HFFc6 (cell line): ENCODE measurements around the gene KDM2A. TPM values are rescaled to one million over a fixed set of nuclear protein-coding genes. Genes with fewer than 3 reads are reported as not detected.
A peak's percentile ranks its signal among the peaks of the same experiment; 100 is the strongest.
"Not testable (repeated sequence)": the region's sequence is repeated elsewhere in the genome, so short reads cannot be mapped to it uniquely, and the experiment has no call there.

Source experiments
- DNase-seq: peaks from one replicate; pipeline ENCODE4 v3.0.0-alpha.2; 2018
- H3K27ac Mint-ChIP-seq: 2 replicates; pipeline ENCODE4 v1.8.0; 2020; ENCODE audit warnings: mild to moderate bottlenecking, mixed read lengths
- H3K27me3 Mint-ChIP-seq: 2 replicates; pipeline ENCODE4 v1.8.0; 2021; ENCODE audit warnings: mild to moderate bottlenecking, moderate library complexity, mixed read lengths; ENCODE audit not compliant: insufficient read depth
- H3K36me3 Mint-ChIP-seq: 2 replicates; pipeline ENCODE4 v1.8.0; 2021; ENCODE audit warnings: low read depth, mixed read lengths
- H3K4me1 Mint-ChIP-seq: 2 replicates; pipeline ENCODE4 v1.8.0; 2020; ENCODE audit warnings: low read depth, mixed read lengths
- H3K4me3 Mint-ChIP-seq: 2 replicates; pipeline ENCODE4 v1.8.0; 2020; ENCODE audit warnings: mild to moderate bottlenecking, moderate library complexity, mixed read lengths
- H3K9me3 Mint-ChIP-seq: 2 replicates; pipeline ENCODE4 v1.8.0; 2020; ENCODE audit warnings: mild to moderate bottlenecking, mixed read lengths
- total RNA-seq, 6 experiments: library from RNA; stranded (reverse); fragmentation: NEBNext Ultra II Directional; extraction: Animal tissue kit (Norgen Biotek cat#: 25700); gene quantifications; 2 replicates in 1 of 6; 3 replicates in 5 of 6; pipeline ENCODE4 v1.2.3, GENCODE V29; 2021
- TF ChIP-seq, protein P1 (sequence below): fragments of 200-600 bp; sonication (generic); IDR thresholded peaks from 2 replicates; pipeline ENCODE4 v1.5.0; 2021; ENCODE audit warnings: antibody characterized with exemption, mild to moderate bottlenecking

Gene KDM2A
- total RNA-seq, 6 experiments from 2014 or later = 46.1 to 55.0 (median 49.7) TPM

DNA sequence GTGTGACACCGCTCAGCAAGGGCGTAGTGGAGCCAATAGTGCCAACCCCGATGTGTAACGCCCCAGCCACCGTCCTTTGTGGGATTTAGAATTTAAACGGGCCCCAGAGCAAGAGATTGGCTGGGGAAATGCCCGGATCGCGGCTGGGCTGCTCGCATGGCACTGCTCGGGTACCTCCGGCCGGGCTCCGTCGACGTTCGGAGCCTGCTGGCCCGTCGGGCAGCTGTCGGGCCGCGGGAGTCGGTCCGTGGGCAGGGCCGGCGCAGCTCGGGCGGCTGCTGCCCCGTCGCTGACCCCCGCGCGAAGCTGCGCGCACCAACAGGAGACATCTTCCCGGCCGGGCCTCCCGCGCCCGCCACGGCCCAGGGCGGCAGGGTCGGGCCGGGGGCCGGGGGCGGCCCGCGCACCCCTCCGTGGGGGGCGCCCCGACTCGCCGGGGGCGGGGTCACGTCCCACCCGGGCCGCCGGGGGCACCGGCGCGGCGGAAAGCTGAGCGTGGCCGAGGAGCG is 1.3 kb upstream of the KDM2A start:
- Mint-ChIP-seq H3K4me1 (peaks cover 13% of the 10 kb centered on the region), H3K36me3 (peaks cover 16% of the 10 kb centered on the region), H3K9me3 (no peaks in the 10 kb centered on the region), H3K27me3 (no peaks in the 10 kb centered on the region; the same call in 1 of the 2 replicates), H3K4me3 (peak overlapping the region; percentile 42; the same call in 1 of the 2 replicates), H3K27ac (peak overlapping the region; percentile 74)
- no peak for DNase-seq
- TF ChIP-seq, protein P1, sequence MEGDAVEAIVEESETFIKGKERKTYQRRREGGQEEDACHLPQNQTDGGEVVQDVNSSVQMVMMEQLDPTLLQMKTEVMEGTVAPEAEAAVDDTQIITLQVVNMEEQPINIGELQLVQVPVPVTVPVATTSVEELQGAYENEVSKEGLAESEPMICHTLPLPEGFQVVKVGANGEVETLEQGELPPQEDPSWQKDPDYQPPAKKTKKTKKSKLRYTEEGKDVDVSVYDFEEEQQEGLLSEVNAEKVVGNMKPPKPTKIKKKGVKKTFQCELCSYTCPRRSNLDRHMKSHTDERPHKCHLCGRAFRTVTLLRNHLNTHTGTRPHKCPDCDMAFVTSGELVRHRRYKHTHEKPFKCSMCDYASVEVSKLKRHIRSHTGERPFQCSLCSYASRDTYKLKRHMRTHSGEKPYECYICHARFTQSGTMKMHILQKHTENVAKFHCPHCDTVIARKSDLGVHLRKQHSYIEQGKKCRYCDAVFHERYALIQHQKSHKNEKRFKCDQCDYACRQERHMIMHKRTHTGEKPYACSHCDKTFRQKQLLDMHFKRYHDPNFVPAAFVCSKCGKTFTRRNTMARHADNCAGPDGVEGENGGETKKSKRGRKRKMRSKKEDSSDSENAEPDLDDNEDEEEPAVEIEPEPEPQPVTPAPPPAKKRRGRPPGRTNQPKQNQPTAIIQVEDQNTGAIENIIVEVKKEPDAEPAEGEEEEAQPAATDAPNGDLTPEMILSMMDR = no peak

DNA sequence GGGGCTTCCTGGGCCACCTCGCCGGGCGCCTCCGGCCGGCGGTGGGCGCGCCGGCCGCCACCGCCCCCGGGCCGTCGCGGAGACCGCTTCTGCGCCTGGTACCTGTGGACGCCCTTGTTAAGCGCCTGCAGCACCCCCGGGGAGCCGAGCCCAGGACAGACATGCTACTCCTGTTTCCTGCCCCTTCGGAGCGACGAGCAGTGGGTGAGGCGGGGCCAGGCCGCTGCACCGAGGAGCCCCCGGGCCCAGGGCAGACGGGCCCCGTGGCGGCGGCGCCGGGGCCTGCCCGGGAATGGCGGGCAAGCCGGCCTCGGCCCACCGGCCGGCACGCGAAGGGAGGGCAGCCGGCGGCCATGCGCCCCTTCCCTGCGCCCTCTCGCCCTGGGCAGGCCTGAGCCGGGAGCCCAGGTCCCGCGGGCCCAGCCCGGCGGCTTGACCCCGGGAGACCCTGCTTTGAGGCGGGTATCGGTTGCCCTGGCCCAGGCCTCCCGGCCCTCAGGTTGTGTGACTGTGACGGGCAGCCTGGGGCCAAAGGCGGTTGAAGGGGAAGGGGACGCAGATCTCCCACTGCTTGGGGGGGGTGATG is 789 bp upstream of the KDM2A start:
- no peaks in the 10 kb centered on the region; the same call in 1 of the 2 replicates for H3K27me3 Mint-ChIP-seq
- TF ChIP-seq, protein P1 = no peak
- no peak for DNase-seq
- H3K27ac Mint-ChIP-seq = peak overlapping the region; percentile 40
- no peak overlapping the region for H3K4me3 Mint-ChIP-seq
- H3K9me3 Mint-ChIP-seq = no peaks in the 10 kb centered on the region
- H3K36me3 Mint-ChIP-seq = peaks cover 19% of the 10 kb centered on the region
- H3K4me1 Mint-ChIP-seq = peaks cover 18% of the 10 kb centered on the region

DNA sequence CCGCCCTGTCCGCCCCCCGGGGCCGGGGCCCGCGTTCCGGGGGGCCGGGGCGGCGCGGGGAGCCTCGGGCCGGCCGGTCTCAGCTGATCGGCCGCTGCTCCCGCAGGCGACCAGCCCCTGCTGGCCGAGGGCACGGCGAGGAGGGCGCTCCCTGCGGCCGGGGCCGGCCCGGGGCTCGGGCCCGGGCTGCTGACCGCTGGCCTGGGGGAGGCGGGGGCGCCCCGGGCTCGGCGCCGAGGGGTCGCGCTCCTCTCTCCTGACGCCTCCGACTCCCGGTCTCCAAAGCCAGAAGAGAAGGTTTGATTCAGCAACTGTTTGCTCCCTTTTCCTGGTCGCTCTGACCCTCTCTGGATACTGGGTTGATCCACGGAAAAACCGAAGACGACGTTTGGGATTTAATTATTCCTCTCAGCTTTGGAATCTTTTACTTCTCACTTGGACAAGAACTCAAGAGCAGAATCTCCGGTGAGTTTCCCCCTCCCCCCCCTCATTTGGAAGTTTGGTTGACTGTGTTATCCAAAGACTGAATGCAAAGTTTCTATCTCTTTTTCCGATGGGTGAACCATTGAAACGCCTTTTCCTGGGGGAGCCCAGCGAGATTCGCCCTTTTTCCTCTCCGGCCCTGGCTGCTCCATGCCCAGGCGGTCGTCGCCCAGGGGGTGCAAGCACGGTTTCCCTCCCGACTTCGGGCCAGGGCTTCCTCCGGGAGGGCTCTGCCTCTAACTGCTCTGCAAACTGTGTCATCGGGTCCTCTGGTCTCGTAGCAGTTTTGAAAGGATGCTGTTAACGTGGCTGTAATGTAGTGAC is 725 bp downstream of the KDM2A start:
- H3K27me3 Mint-ChIP-seq = no peaks in the 10 kb centered on the region; the same call in 1 of the 2 replicates
- H3K27ac Mint-ChIP-seq = peak overlapping the region; percentile 94
- H3K9me3 Mint-ChIP-seq = no peaks in the 10 kb centered on the region
- no peak for DNase-seq
- H3K4me3 Mint-ChIP-seq = peak overlapping the region; percentile 98
- peaks cover 22% of the 10 kb centered on the region for H3K4me1 Mint-ChIP-seq
- TF ChIP-seq, protein P1 = no peak
- peaks cover 22% of the 10 kb centered on the region for H3K36me3 Mint-ChIP-seq

DNA sequence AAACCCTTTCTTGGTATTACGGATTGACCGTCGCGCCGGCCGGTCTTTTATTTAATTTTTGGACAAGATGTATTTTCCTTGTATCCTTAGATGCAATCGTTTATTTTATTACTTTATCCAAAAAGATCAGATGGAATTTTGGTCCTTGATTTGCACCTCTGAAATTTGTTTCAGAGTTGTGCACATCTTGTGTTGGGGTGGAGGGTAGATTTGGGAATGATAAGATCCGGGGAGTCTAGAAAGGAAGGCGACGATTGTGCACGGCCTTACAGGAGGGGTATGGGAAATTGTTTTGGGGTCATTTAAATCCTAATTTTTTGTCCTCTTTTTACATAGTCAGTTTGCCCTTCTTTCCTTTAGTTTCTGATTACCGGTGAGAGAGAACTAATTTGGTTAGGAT is 1.4 kb downstream of the KDM2A start:
- Mint-ChIP-seq H3K27me3 (no peaks in the 10 kb centered on the region; the same call in 1 of the 2 replicates), H3K4me1 (peaks cover 22% of the 10 kb centered on the region), H3K4me3 (peak overlapping the region; percentile 98), H3K27ac (peak overlapping the region; percentile 94), H3K36me3 (peaks cover 22% of the 10 kb centered on the region), H3K9me3 (no peaks in the 10 kb centered on the region)
- TF ChIP-seq, protein P1 = no peak
- no peak for DNase-seq

DNA sequence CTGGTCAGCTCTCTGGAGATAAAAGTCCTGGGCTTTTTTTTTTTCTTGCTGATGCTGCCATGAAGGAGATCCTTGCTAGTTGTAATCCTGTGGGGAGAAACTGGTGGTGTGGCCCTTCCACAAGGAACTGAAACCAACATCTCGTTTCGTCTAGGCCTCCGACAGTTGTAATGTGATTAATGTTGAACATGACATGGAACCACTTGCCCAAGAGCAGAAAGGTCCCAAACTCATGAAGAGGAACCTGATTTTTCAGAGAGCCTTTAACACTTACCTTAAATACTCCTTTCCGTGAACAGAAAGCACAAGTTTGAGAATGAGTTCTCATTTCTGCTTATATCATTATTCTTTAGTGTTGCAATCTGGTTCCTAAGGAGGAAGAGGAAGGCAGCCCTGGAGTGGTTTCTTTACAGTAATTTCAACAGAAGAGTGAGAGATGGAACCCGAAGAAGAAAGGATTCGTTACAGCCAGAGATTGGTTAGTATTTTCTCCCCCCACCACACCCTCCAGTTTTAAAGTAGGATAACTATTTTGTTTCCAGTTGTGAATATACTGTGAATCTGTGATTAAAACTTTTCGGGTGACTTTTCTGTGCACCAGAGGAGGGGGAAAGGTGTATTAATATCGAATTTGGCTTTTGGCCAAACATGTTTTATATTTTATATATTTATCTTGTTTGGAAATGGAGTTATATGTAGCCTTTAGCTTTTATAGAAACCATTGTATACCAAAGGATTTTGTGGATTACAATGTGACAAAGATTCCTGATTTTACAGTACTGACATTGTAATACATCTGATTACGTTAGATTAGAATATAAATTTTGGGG is 2.0 kb downstream of the KDM2A start:
- TF ChIP-seq, protein P1 = no peak
- DNase-seq = peak; percentile 10
- Mint-ChIP-seq H3K27ac (peak overlapping the region; percentile 94), H3K36me3 (peaks cover 22% of the 10 kb centered on the region), H3K4me1 (peaks cover 22% of the 10 kb centered on the region), H3K9me3 (no peaks in the 10 kb centered on the region), H3K27me3 (no peaks in the 10 kb centered on the region; the same call in 1 of the 2 replicates), H3K4me3 (peak overlapping the region; percentile 98)

DNA sequence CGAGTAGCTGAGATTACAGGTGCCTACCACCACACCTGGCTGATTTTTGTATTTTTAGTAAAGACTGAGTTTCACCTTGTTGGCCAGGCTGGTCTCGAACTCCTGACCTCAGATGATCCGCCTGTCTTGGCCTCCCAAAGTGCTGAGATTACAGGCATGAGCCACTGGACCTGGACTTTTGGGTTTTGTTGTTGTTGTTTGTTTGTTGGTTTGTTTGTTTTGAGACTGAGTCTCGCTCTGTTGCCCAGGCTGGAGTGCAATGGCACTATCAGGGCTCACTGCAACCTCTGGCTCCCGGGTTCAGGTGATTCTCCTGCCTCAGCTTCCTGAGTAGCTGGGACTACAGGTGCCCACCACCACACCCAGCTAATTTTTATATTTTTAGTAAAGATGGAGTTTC is 4.7 kb downstream of the KDM2A start:
- H3K4me3 Mint-ChIP-seq, H3K9me3 Mint-ChIP-seq, H3K27me3 Mint-ChIP-seq, DNase-seq, H3K27ac Mint-ChIP-seq: not testable (repeated sequence)
- Mint-ChIP-seq H3K4me1 (peaks cover 22% of the 10 kb centered on the region), H3K36me3 (peaks cover 24% of the 10 kb centered on the region)

DNA sequence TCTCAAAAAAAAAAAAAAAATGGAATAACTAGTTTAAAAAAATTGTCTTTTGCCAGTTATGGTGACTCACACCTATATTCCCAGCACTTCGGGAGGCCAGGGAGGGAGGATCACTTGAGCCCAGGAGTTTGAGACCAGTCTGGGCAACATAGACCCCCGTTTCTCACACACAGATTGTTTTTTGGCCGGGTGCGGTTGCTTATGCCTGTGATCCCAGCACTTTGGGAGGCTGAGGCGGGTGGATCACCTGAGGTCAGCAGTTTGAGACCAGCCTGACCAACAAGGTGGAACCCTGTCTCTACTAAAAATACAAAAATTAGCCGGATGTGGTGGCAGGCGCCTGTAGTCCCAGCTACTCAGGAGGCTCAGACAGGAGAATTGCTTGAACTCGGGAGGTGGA is 7.2 kb downstream of the KDM2A start:
- Mint-ChIP-seq H3K36me3 (peaks cover 20% of the 10 kb centered on the region), H3K4me1 (peaks cover 17% of the 10 kb centered on the region)
- not testable (repeated sequence) for H3K27me3 Mint-ChIP-seq, DNase-seq, H3K4me3 Mint-ChIP-seq, H3K9me3 Mint-ChIP-seq, H3K27ac Mint-ChIP-seq
